Activated CD4-positive, alpha-beta T cell treated with anti-CD3 and anti-CD28 coated beads for 4 hours (primary cell): Measurements from ENCODE around the gene TLR3.
"Not testable (repeated sequence)": the region's sequence is repeated elsewhere in the genome, so short reads cannot be mapped to it uniquely, and the experiment has no call there.

Experiments
- DNase-seq, 2 donors: peaks; one replicate each; pipeline ENCODE4 v3.0.0-alpha.2; 2020

TLR3 gene

GRCh38 chr4:186068581-186069348, at the start of gene TLR3:
Gene TLR3 (plus strand): TSS chr4:186069156. CDS start chr4:186076620, 7,464 bp downstream.
- no peak for DNase-seq

GRCh38 chr4:186019269-186019668, 49.7 kb upstream of the TLR3 start:
- DNase-seq, result no peak

GRCh38 chr4:186020106-186020792, 48.7 kb upstream of the TLR3 start:
- no peak for DNase-seq

- DNase-seq, result no peak
Measured at GRCh38 chr4:186020793-186021407, 48.1 kb upstream of the TLR3 start.

DNA sequence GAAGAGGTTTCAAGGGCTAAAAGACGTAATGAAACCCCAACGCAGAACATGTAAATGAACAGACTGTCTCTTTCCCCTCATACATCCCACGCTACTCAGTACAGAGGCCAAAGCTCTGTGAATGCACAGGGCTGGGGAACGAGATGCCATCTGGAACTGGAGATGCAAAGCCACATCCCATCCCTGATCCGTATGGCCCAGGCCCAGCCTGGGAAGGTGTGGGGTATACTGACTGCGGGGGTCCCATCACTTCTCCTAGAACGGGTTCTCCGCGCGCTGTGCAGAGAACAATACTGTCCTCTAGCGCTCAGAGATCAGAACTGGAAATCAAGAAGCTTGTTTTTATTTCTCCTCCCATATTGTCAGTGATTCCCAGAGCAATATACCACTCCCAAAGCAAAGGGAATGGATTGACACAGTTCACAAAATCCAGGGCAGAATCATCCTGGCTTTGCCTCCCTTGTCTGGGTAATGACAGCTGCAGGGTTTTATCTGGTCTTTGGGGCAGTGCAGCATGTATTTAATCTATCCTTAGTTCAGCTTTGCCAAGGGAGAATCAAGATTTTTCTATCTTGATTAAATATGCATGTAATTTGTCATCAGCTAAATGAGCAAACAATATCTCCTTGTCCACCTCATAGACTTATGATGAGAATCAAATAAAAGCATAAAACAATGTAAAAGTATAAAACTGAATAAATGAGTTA, 47.3 kb upstream of the TLR3 start:
- DNase-seq, result no peak

DNA sequence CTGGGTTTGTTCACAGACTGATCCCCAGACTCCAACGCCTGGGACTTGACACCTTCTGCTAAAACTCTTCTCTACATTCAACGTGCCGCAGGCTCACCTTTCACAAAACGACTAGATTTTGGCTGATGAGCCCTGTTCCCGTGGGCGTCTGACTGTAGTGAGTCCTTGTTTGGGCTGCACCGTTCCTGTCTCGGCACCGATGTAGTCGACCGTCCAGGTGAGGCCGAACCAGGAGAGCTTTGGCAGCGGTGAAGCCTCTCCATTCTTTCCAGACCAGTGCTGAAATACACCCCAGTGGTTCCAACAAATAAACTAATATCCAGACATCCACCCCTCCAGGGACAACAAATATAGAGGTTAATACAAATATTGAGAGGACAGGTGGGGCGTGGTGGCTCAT, 45.0 kb upstream of the TLR3 start:
- no peak for DNase-seq

GRCh38 chr4:186024637-186025407, 44.1 kb upstream of the TLR3 start:
- no peak for DNase-seq

- DNase-seq, result no peak
Measured at GRCh38 chr4:186025408-186025690, 43.6 kb upstream of the TLR3 start.

DNA sequence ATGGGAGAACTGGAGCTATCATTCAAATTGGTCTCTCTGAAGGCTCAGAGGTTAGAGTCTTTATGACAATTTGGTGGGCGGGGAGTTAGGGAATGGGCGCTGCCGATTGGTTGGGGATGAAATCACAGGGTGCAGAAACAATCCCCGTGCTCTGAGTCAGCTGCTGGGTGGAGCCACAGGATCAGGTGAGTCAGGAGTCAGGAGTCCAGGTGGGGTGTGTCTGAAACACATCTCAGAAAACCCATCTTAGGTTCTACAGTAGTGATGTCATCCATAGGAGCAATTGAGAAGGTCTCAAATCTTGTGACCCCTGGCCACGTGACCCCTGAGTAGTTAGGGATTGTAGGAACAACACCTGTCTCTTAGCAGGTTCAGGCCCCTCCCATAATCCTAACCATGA, 41.6 kb upstream of the TLR3 start:
- no peak for DNase-seq

GRCh38 chr4:186029571-186030398, 39.2 kb upstream of the TLR3 start:
- no peak for DNase-seq

DNA sequence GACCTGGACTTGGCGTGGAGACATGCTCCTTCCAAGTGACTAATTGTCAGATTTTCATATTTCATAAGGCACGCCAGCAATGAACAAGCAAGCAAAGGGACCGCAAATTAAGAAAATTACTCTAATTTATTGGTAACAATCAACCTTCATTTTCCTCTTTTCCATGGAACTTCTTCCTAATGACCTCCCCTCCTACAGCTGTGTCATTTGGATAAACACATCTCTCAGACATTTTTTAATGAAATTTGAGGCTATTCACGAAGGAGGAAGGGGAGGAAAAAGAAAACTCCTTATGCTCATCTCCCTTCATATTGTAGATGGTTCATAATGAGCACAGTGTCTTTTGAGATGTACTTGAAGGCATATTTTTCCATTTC, 38.6 kb upstream of the TLR3 start:
- no peak for DNase-seq

GRCh38 chr4:186030795-186031194, 38.2 kb upstream of the TLR3 start:
- no peak for DNase-seq

GRCh38 chr4:186032259-186032658, 36.7 kb upstream of the TLR3 start:
- DNase-seq, result no peak

- DNase-seq, result no peak
Measured at GRCh38 chr4:186033027-186033426, 35.9 kb upstream of the TLR3 start.

GRCh38 chr4:186034613-186035012, 34.3 kb upstream of the TLR3 start:
- DNase-seq, result not testable (repeated sequence)

- no peak for DNase-seq
Measured at GRCh38 chr4:186036976-186037581, 31.9 kb upstream of the TLR3 start.

DNA sequence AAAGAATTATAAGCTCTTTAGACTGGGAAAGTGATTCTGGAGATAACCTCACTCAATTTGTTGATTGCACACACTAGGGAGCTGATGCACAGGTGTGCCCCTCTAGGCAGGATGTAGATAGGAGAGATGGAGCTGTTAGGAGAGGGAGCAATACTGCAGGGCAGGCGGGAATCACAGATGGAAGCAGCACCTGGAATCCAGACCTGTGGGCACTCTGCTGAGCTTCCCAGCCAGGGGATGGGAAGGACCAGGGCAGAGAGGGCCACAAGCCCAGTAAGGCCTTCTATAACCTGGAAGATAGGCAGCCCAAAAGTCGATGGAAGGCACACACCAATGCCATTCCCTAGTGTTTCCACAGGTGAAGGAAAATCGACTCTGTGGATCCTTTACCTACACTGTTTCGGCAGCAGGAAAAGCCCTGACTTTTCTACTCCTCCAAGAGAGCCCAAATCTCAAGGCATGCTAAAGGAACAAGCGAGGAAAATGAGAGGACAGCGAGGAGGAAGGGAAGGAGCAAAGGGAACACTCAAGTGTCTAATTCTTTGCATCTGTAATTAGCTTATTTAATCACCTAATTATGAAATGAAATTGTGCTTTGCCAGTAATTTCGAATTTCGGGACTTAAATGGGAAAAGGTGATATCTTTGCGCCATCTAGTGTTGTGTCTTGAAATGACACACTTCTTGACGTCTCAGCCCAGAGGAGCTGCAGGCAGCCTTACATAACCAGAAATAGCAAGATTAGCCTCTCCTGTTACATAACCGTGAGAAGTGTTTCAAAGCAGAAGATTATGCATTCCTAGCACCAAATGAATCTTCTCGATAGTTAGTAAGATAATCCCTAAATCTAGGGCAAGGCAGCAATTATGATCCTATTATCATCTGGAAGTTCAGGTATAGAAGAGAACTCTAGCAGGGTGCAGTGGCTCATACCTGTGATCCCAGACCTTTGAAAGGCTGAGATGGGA, 31.0 kb upstream of the TLR3 start:
- DNase-seq, result peak in 1 of 2 donors; percentile 6

DNA sequence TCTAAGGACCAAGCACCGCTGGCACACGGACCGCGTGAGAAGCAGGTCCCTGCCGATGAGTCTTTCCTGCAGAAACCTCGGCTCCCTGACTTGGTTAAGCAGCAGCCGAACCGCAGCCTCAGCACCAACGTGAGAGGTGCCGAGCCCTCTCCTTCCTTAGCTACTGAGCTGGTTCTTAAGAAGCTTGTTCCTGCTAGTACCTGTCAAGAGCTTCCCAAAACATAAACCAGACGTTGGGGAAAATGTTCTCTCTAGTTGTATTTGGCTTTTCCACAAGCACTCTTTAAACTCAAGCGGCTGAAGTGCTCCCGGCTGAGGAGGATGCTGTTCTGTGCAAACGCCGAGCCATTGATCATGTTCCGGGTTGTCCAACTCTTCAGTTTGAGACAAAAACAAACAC, 29.3 kb upstream of the TLR3 start:
- DNase-seq, result no peak

- no peak for DNase-seq
Measured at GRCh38 chr4:186040316-186040715, 28.6 kb upstream of the TLR3 start.

DNA sequence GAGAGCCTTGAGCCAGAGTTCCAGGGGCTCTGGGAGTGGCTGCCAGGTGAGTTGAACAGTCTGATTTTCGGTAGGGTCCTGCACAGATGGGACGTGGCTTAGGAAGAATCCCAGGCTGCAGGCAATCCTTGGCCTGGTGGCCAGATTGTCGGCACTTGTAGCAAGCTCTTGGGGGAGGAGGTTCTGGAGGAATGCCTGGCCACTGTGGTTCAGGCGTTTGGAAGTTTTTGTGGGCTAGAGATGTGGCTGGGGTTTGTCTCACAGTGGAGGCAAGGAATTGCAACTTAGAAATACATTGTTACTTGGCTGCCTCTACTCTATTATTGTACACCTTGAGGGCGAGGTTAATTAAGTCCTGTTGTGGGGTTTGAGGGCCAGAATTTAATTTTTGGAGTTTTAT, 21.5 kb upstream of the TLR3 start:
- DNase-seq, result not testable (repeated sequence)
